ENCODE results near the gene CARD10.

The CARD10 gene

GRCh38 chr22:37517826-37518450, 1.3 kb downstream of the CARD10 start:
- TF ChIP-seq CTCF (IDR thresholded peaks at IDR 0.05; ENCODE audit: extremely low read depth, insufficient read depth, missing control alignments), result no peak
- in situ Hi-C loops (cut with MboI; ENCODE audit: low pct_unique_long_range_greater_than_20kb, low sequenced_read_pairs, unreplicated experiment), result no loop called here
- DNase-seq (ENCODE audit: low spot score), result no peak

GRCh38 chr22:37516456-37516855, 2.8 kb downstream of the CARD10 start:
- no peak for DNase-seq (ENCODE audit: low spot score)
- no peak for TF ChIP-seq CTCF (IDR thresholded peaks at IDR 0.05; ENCODE audit: extremely low read depth, insufficient read depth, missing control alignments)
- in situ Hi-C loops (cut with MboI; ENCODE audit: low pct_unique_long_range_greater_than_20kb, low sequenced_read_pairs, unreplicated experiment), result no loop called here

GRCh38 chr22:37515901-37516300, 3.3 kb downstream of the CARD10 start:
- in situ Hi-C loops (cut with MboI; ENCODE audit: low pct_unique_long_range_greater_than_20kb, low sequenced_read_pairs, unreplicated experiment), result no loop called here
- DNase-seq (ENCODE audit: low spot score), result no peak
- TF ChIP-seq CTCF (IDR thresholded peaks at IDR 0.05; ENCODE audit: extremely low read depth, insufficient read depth, missing control alignments), result no peak

GRCh38 chr22:37514526-37515051, 4.6 kb downstream of the CARD10 start:
- DNase-seq (ENCODE audit: low spot score), result no peak
- TF ChIP-seq CTCF (IDR thresholded peaks at IDR 0.05; ENCODE audit: extremely low read depth, insufficient read depth, missing control alignments), result no peak
- in situ Hi-C loops (cut with MboI; ENCODE audit: low pct_unique_long_range_greater_than_20kb, low sequenced_read_pairs, unreplicated experiment), result no loop called here

GRCh38 chr22:37511395-37512104, 7.7 kb downstream of the CARD10 start:
- DNase-seq (ENCODE audit: low spot score), result no peak
- no peak for TF ChIP-seq CTCF (IDR thresholded peaks at IDR 0.05; ENCODE audit: extremely low read depth, insufficient read depth, missing control alignments)
- in situ Hi-C loops (cut with MboI; ENCODE audit: low pct_unique_long_range_greater_than_20kb, low sequenced_read_pairs, unreplicated experiment), result no loop called here

GRCh38 chr22:37510091-37510490, 9.1 kb downstream of the CARD10 start:
- no peak for DNase-seq (ENCODE audit: low spot score)
- in situ Hi-C loops (cut with MboI; ENCODE audit: low pct_unique_long_range_greater_than_20kb, low sequenced_read_pairs, unreplicated experiment), result no loop called here
- TF ChIP-seq CTCF (IDR thresholded peaks at IDR 0.05; ENCODE audit: extremely low read depth, insufficient read depth, missing control alignments), result no peak

All from GM13977 (cell line).